HepG2 (cell line): ENCODE measurements around the gene CBX2. TPM values are rescaled to one million over a fixed set of nuclear protein-coding genes. Genes with fewer than 3 reads are reported as not detected.

Experiments used
- ATF7 ChIP-seq, 2 experiments: fragments of 450-650 bp in 1 of 2; sonication (generic) in 1 of 2; formaldehyde crosslinking in 1 of 2; IDR thresholded peaks; 2 replicates each; pipeline versions ENCODE4 v1.4.0 to v1.6.1; 2016 to 2020; ENCODE audit warnings: antibody characterized with exemption in 1 of 2, mild to moderate bottlenecking in 1 of 2, missing genetic modification reagents in 1 of 2
- EZH2 ChIP-seq: conservative IDR thresholded peaks from 2 replicates; pipeline ENCODE4 v1.6.1; 2012; ENCODE audit warnings: mild to moderate bottlenecking, low read depth, low read length, moderate library complexity
- FOXK1 ChIP-seq: sonication (generic); formaldehyde crosslinking; IDR thresholded peaks from 2 replicates; pipeline ENCODE4 v1.4.0; 2020; ENCODE audit warnings: low read depth, missing genetic modification reagents, borderline replicate concordance
- GFI1 ChIP-seq: sonication (generic); formaldehyde crosslinking; IDR thresholded peaks from 2 replicates; pipeline ENCODE4 v1.5.0; 2020; ENCODE audit warnings: missing genetic modification reagents, mild to moderate bottlenecking, borderline replicate concordance
- GLMP ChIP-seq: sonication (generic); formaldehyde crosslinking; IDR thresholded peaks from 2 replicates; pipeline ENCODE4 v1.9.0; 2021; ENCODE audit warnings: missing genetic modification reagents, mild to moderate bottlenecking, borderline replicate concordance
- HNRNPK ChIP-seq: fragments of 200-400 bp; formaldehyde crosslinking; IDR thresholded peaks from 2 replicates; pipeline ENCODE4 v1.6.1; 2018; ENCODE audit warnings: low read length, low read depth, moderate library complexity, mild to moderate bottlenecking; ENCODE audit not compliant: poor library complexity, severe bottlenecking
- KAT8 ChIP-seq: IDR thresholded peaks from 2 replicates; pipeline ENCODE4 v1.6.1; 2016; ENCODE audit warnings: missing genetic modification reagents, missing compliant biosample characterization
- KDM5B ChIP-seq: sonication (generic); formaldehyde crosslinking; IDR thresholded peaks from 2 replicates; pipeline ENCODE4 v1.4.0; 2020; ENCODE audit warnings: missing genetic modification reagents, mild to moderate bottlenecking, borderline replicate concordance
- KDM6A ChIP-seq: IDR thresholded peaks from 2 replicates; pipeline ENCODE4 v1.6.1; 2016; ENCODE audit warnings: low read depth
- MEIS1 ChIP-seq: sonication (generic); formaldehyde crosslinking; IDR thresholded peaks from 2 replicates; pipeline ENCODE4 v1.9.0; 2021; ENCODE audit warnings: mild to moderate bottlenecking, missing genetic modification reagents, moderate library complexity, borderline replicate concordance
- MTF2 ChIP-seq: sonication (generic); formaldehyde crosslinking; IDR thresholded peaks from 2 replicates; pipeline ENCODE4 v1.5.0; 2020; ENCODE audit warnings: missing genetic modification reagents, borderline replicate concordance
- MYNN ChIP-seq: sonication (generic); formaldehyde crosslinking; IDR thresholded peaks from 2 replicates; pipeline ENCODE4 v1.4.0; 2020; ENCODE audit warnings: mild to moderate bottlenecking, low read depth, missing genetic modification reagents
- PAX8 ChIP-seq: sonication (generic); formaldehyde crosslinking; IDR thresholded peaks from 2 replicates; pipeline ENCODE4 v1.8.0; 2022; ENCODE audit warnings: mild to moderate bottlenecking, missing genetic modification reagents, borderline replicate concordance
- PITX1 ChIP-seq: sonication (generic); formaldehyde crosslinking; IDR thresholded peaks from 2 replicates; pipeline ENCODE4 v1.5.1; 2020; ENCODE audit warnings: mild to moderate bottlenecking, missing genetic modification reagents
- RXRA ChIP-seq: sonication (generic); formaldehyde crosslinking; IDR thresholded peaks from 2 replicates; pipeline ENCODE4 v1.5.1; 2020; ENCODE audit warnings: missing genetic modification reagents
- SATB2 ChIP-seq: sonication (generic); formaldehyde crosslinking; IDR thresholded peaks from 2 replicates; pipeline ENCODE4 v1.5.0; 2020; ENCODE audit warnings: missing genetic modification reagents
- SMARCC2 ChIP-seq: fragments of 450-650 bp; IDR thresholded peaks from 2 replicates; pipeline ENCODE4 v1.6.1; 2017; ENCODE audit warnings: antibody characterized with exemption, mild to moderate bottlenecking
- SUZ12 ChIP-seq: fragments of 150-350 bp; IDR thresholded peaks from 2 replicates; pipeline ENCODE4 v1.6.1; 2014; ENCODE audit warnings: low read depth, low read length
- TCF12 ChIP-seq, 2 experiments: fragments of 450-650 bp in 1 of 2; sonication (generic) in 1 of 2; formaldehyde crosslinking in 1 of 2; IDR thresholded peaks; 2 replicates each; pipeline versions ENCODE4 v1.6.1 to v1.8.0; 2017 to 2022; ENCODE audit warnings: antibody characterized with exemption in 1 of 2, mild to moderate bottlenecking in 1 of 2, missing genetic modification reagents in 1 of 2, moderate library complexity in 1 of 2
- THAP7 ChIP-seq: sonication (generic); formaldehyde crosslinking; IDR thresholded peaks from 2 replicates; pipeline ENCODE4 v1.8.1; 2023; ENCODE audit warnings: mild to moderate bottlenecking, missing genetic modification reagents
- YY1 ChIP-seq: IDR thresholded peaks from 2 replicates; pipeline ENCODE4 v1.6.1; 2011; ENCODE audit warnings: low read length, low read depth, moderate library complexity, mild to moderate bottlenecking; ENCODE audit not compliant: insufficient read depth, insufficient replicate concordance
- ZBTB1 ChIP-seq: sonication (generic); formaldehyde crosslinking; IDR thresholded peaks from 2 replicates; pipeline ENCODE4 v1.4.0; 2020; ENCODE audit warnings: missing genetic modification reagents, borderline replicate concordance
- ZBTB46 ChIP-seq: sonication (generic); formaldehyde crosslinking; IDR thresholded peaks from 2 replicates; pipeline ENCODE4 v1.4.0; 2020; ENCODE audit warnings: mild to moderate bottlenecking, missing genetic modification reagents, borderline replicate concordance
- ZMYM2 ChIP-seq: sonication (generic); formaldehyde crosslinking; IDR thresholded peaks from 2 replicates; pipeline ENCODE4 v1.8.0; 2022; ENCODE audit warnings: mild to moderate bottlenecking, missing genetic modification reagents
- ZNF569 ChIP-seq: sonication (generic); formaldehyde crosslinking; IDR thresholded peaks from 2 replicates; pipeline ENCODE4 v1.5.0; 2020; ENCODE audit warnings: mild to moderate bottlenecking, missing genetic modification reagents, moderate library complexity, borderline replicate concordance
- ZNF570 ChIP-seq: sonication (generic); formaldehyde crosslinking; IDR thresholded peaks from 2 replicates; pipeline ENCODE4 v1.4.0; 2020; ENCODE audit warnings: mild to moderate bottlenecking, missing genetic modification reagents, borderline replicate concordance
- polyA plus RNA-seq, 8 experiments: library from polyadenylated mRNA; depleted of rRNA in 3 of 8; stranded (reverse) in 7 of 8; unstranded in 1 of 8; fragments of >200 nt; fragmentation: Illumina TruSeq in 4 of 8; extraction: Trizol in 4 of 8; gene quantifications; 2 replicates each; pipeline versions ENCODE4 v1.2.1 to v1.2.3, GENCODE V29; 2011 to 2016; ENCODE audit warnings: low read depth in 4 of 8, missing spikeins in 1 of 8, mixed read lengths in 1 of 8; ENCODE audit not compliant: insufficient read depth in 1 of 8
- total RNA-seq, 5 experiments: library from RNA; depleted of rRNA; stranded (reverse); fragments of >200 nt; fragmentation: Illumina TruSeq; extraction: Trizol; gene quantifications; 2 replicates each; pipeline ENCODE4 v1.2.3, GENCODE V29; 2016; ENCODE audit warnings: low read depth in 1 of 5

The CBX2 gene
- total and polyA plus RNA-seq, 2 of the 13 experiments (the other 11 are each of a cell fraction or from before 2014, with no cell fraction given), result 14.5 to 31.1 TPM

DNA sequence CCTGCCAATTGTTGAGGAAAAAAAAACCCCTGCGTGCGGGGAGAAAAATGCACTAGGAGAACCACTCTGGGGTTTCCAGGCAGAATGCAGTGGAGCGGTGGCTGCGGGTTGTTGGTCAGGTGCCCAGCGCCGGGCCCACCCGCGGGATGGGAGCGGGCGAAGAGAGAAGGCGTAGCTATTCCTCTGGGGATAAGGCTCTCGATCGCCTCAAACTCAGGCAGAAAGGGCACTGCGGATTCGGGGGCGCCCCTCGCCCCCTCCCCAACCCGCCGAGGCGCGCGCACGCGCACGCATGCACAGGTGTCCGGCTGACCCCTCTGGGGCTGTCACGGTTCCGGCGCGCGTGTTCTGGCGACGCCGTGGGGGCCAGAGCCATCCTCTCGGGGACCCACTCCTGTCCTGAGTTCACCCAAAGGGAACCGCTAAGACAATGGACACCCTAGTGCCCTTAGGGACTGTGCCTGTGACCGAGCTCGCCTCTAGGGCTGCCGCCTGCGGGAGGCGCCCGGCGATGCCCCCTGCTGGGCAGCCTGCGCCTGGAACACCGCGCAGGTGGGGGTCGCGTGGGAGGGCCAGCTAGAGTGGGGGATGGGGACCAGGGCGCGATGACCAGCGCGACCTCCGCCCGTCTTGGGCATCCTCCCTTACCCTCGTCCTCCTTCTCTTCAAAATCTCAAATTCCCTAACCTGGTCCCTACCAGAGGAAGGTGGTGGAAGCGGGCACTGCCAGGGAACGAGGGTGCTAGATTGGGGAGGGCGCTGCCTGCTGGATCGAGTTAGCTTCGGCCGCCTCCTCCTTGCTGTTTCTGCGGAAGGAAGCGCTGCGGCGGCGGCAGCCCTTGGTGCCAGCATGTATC is 33.3 kb downstream of the CBX2 start (continued):
- no peak for TF ChIP-seq SATB2
- no peak; the same call in 1 of the 2 replicates for TF ChIP-seq FOXK1 (CRISPR knock-in tag)
- TF ChIP-seq EZH2, result peak; percentile 38; the same call in 1 of the 2 replicates
- TF ChIP-seq PITX1 (CRISPR knock-in tag), result peak; percentile 51; the same call in 1 of the 2 replicates
- TF ChIP-seq KDM6A (CRISPR knock-in tag), result no peak
- no peak for TF ChIP-seq GLMP (CRISPR knock-in tag)
- TF ChIP-seq RXRA (CRISPR knock-in tag), result peak; percentile 52
- TF ChIP-seq ZBTB1 (CRISPR knock-in tag), result no peak
- TF ChIP-seq ZBTB46, result no peak
- TF ChIP-seq ZNF569 (CRISPR knock-in tag), result no peak
- TF ChIP-seq ATF7 (IDR thresholded peaks at IDR 0.05), result no peak
- TF ChIP-seq ATF7 (CRISPR knock-in tag; IDR thresholded peaks at IDR 0.05), result no peak
- TF ChIP-seq PAX8 (CRISPR knock-in tag), result no peak
- no peak for TF ChIP-seq ZMYM2 (CRISPR knock-in tag)
- TF ChIP-seq MEIS1 (CRISPR knock-in tag), result 0 out of 2 replicates have a peak, but pooled peaks have one; percentile 47
- 0 out of 2 replicates have a peak, but pooled peaks have one; percentile 74 for TF ChIP-seq MYNN (CRISPR knock-in tag)
- peak; percentile 100 for TF ChIP-seq MTF2 (CRISPR knock-in tag)
- no peak for TF ChIP-seq ZNF570 (CRISPR knock-in tag)
- no peak for TF ChIP-seq SMARCC2
- peak; percentile 80 for TF ChIP-seq HNRNPK
- no peak for TF ChIP-seq TCF12 (IDR thresholded peaks at IDR 0.05)
- no peak for TF ChIP-seq TCF12 (CRISPR knock-in tag; IDR thresholded peaks at IDR 0.05)
- peak; percentile 44; the same call in 1 of the 2 replicates for TF ChIP-seq KAT8 (CRISPR knock-in tag)
- peak; percentile 69 for TF ChIP-seq YY1
- TF ChIP-seq KDM5B (CRISPR knock-in tag), result peak; percentile 71; the same call in 1 of the 2 replicates
- TF ChIP-seq THAP7, result no peak
- no peak for TF ChIP-seq SUZ12
- TF ChIP-seq GFI1 (CRISPR knock-in tag), result peak; percentile 62; the same call in 1 of the 2 replicates
